H1 (cell line): ENCODE measurements around the gene MRPS2. TPM values are rescaled to one million over a fixed set of nuclear protein-coding genes. Genes with fewer than 3 reads are reported as not detected.

ENCODE experiments used
- CTCF ChIA-PET: fragments of 300-600 bp; sonication (Branson Sonifier 250); formaldehyde crosslinking; loops from one replicate; lab custom pipeline; 2021; ENCODE audit not compliant: partially characterized antibody; lab: Charles Lee
- POLR2A ChIA-PET: fragments of 300-600 bp; sonication (Branson Sonifier 250); formaldehyde crosslinking; loops from one replicate; lab custom pipeline; 2021; ENCODE audit warnings: inconsistent platforms; ENCODE audit not compliant: partially characterized antibody; lab: Charles Lee
- DNase-seq, 2 experiments: peaks; one replicate each; pipeline versions ENCODE4 v3.0.0 to v3.0.0-alpha.2; 2010 to 2022; ENCODE audit warnings: low spot score in 2 of 2, low read depth in 1 of 2, mixed read lengths in 1 of 2
- FAIRE-seq: peaks from 2 replicates; lab custom pipeline; 2011; peaks lifted over from hg19 to GRCh38; lab: Jason Lieb, UNC
- H2AFZ ChIP-seq: 2 replicates; pipeline ENCODE4 v1.8.1; 2012; ENCODE audit warnings: low read length, inconsistent platforms
- H2AK5ac ChIP-seq: 2 replicates; pipeline ENCODE4 v1.6.1; 2013; ENCODE audit warnings: low read depth, low read length
- H2BK120ac ChIP-seq: replicated peaks from 2 replicates; pipeline ENCODE3; 2013; ENCODE audit warnings: low read depth, low read length, inconsistent platforms
- H2BK12ac ChIP-seq: 2 replicates; pipeline ENCODE4 v1.6.1; 2013; ENCODE audit warnings: low read depth, low read length
- H2BK15ac ChIP-seq: 2 replicates; pipeline ENCODE4 v1.6.1; 2013; ENCODE audit warnings: low read length
- H2BK20ac ChIP-seq: 2 replicates; pipeline ENCODE4 v1.6.1; 2013; ENCODE audit warnings: low read length
- H2BK5ac ChIP-seq: 2 replicates; pipeline ENCODE4 v1.6.1; 2013; ENCODE audit warnings: low read depth, low read length
- H3K14ac ChIP-seq: 2 replicates; pipeline ENCODE4 v1.6.1; 2013; ENCODE audit warnings: inconsistent platforms; ENCODE audit not compliant: insufficient read length
- H3K18ac ChIP-seq: 2 replicates; pipeline ENCODE4 v1.6.1; 2013; ENCODE audit warnings: low read length; ENCODE audit errors: extremely low read depth
- H3K23ac ChIP-seq: 2 replicates; pipeline ENCODE4 v1.6.1; 2013; ENCODE audit warnings: inconsistent platforms; ENCODE audit not compliant: insufficient read length
- H3K23me2 ChIP-seq: 2 replicates; pipeline ENCODE4 v1.6.1; 2013; ENCODE audit warnings: low read depth, low read length
- H3K27ac ChIP-seq: 2 replicates; pipeline ENCODE4 v1.6.1; 2011; ENCODE audit warnings: low read depth, low read length, inconsistent platforms
- H3K27me3 ChIP-seq, 4 experiments: replicated peaks in 1 of 4; 1 replicate in 1 of 4; 2 replicates in 3 of 4; pipeline versions ENCODE4 v1.6.1 to v1.8.1; 2011 to 2013; ENCODE audit warnings: low read length in 3 of 4, mild to moderate bottlenecking in 3 of 4, inconsistent platforms in 2 of 4, mixed read lengths in 2 of 4, moderate library complexity in 1 of 4; ENCODE audit not compliant: control insufficient read depth in 3 of 4, insufficient read depth in 3 of 4; ENCODE audit errors: extremely low read depth in 1 of 4
- H3K36me3 ChIP-seq, 4 experiments: 2 replicates each; pipeline versions ENCODE4 v1.6.1 to v1.8.1; 2011 to 2013; ENCODE audit warnings: mild to moderate bottlenecking in 4 of 4, low read length in 3 of 4, moderate library complexity in 2 of 4, control low read depth in 1 of 4, inconsistent platforms in 1 of 4; ENCODE audit not compliant: insufficient read depth in 4 of 4, control insufficient read depth in 2 of 4
- H3K4ac ChIP-seq: replicated peaks from 2 replicates; pipeline ENCODE3; 2013; ENCODE audit warnings: low read length, low read depth, mixed read lengths, inconsistent platforms; ENCODE audit not compliant: insufficient read length
- H3K4me1 ChIP-seq, 4 experiments: replicated peaks in 1 of 4; 1 replicate in 1 of 4; 2 replicates in 3 of 4; pipeline versions ENCODE4 v1.6.1 to v1.8.1; 2011 to 2013; ENCODE audit warnings: low read length in 3 of 4, inconsistent platforms in 2 of 4, mixed read lengths in 1 of 4; ENCODE audit not compliant: insufficient read depth in 4 of 4, control insufficient read depth in 3 of 4
- H3K4me2 ChIP-seq, 2 experiments: 2 replicates each; pipeline versions ENCODE4 v1.6.1 to v1.8.1; 2011 to 2013; ENCODE audit warnings: low read depth in 2 of 2, low read length in 2 of 2, control low read depth in 1 of 2, inconsistent platforms in 1 of 2, mild to moderate bottlenecking in 1 of 2; ENCODE audit not compliant: insufficient read depth in 1 of 2
- H3K4me3 ChIP-seq, 4 experiments: fragments of 200-600, 300-600 bp in 1 of 4; sonication (generic), shearing (Covaris generic), sonication (Bioruptor Twin) in 1 of 4; 2 replicates each; pipeline versions ENCODE4 v1.5.1 to v1.8.1; 2011 to 2016; ENCODE audit warnings: low read length in 4 of 4, low read depth in 3 of 4, control low read depth in 2 of 4, inconsistent platforms in 2 of 4, mild to moderate bottlenecking in 2 of 4, mixed read lengths in 1 of 4, moderate library complexity in 1 of 4; ENCODE audit not compliant: insufficient read depth in 2 of 4; ENCODE audit errors: extremely low read depth in 1 of 4
- H3K56ac ChIP-seq: replicated peaks from 2 replicates; pipeline ENCODE3; 2013; ENCODE audit warnings: low read depth, mild to moderate bottlenecking, mixed read lengths, low read length, inconsistent platforms; ENCODE audit not compliant: insufficient read length
- H3K79me1 ChIP-seq: 2 replicates; pipeline ENCODE4 v1.6.1; 2013; ENCODE audit warnings: low read depth, low read length, control low read depth
- H3K79me2 ChIP-seq, 2 experiments: 2 replicates each; pipeline versions ENCODE4 v1.6.1 to v1.8.1; 2012 to 2013; ENCODE audit warnings: low read length in 2 of 2, mild to moderate bottlenecking in 2 of 2, inconsistent platforms in 1 of 2; ENCODE audit not compliant: insufficient read depth in 2 of 2, control insufficient read depth in 1 of 2
- H3K9ac ChIP-seq, 4 experiments: replicated peaks in 1 of 4; 1 replicate in 1 of 4; 2 replicates in 3 of 4; pipeline versions ENCODE4 v1.6.1 to v1.8.1; 2011 to 2013; ENCODE audit warnings: low read depth in 3 of 4, low read length in 3 of 4, control low read depth in 2 of 4, mild to moderate bottlenecking in 2 of 4, moderate library complexity in 2 of 4, inconsistent platforms in 1 of 4; ENCODE audit errors: extremely low read depth in 1 of 4
- H3K9me3 ChIP-seq, 2 experiments: 2 replicates each; pipeline versions ENCODE4 v1.6.1 to v1.8.1; 2012 to 2013; ENCODE audit warnings: mild to moderate bottlenecking in 2 of 2, moderate library complexity in 2 of 2, control low read depth in 1 of 2, inconsistent platforms in 1 of 2, low read depth in 1 of 2, low read length in 1 of 2, mixed read lengths in 1 of 2; ENCODE audit not compliant: insufficient read depth in 2 of 2
- H4K20me1 ChIP-seq, 2 experiments: replicated peaks in 1 of 2; 2 replicates each; pipeline versions ENCODE3 to v1.8.1; 2011 to 2013; ENCODE audit warnings: inconsistent platforms in 2 of 2, low read length in 2 of 2, mild to moderate bottlenecking in 1 of 2; ENCODE audit not compliant: insufficient read depth in 2 of 2, control insufficient read depth in 1 of 2
- H4K5ac ChIP-seq: 2 replicates; pipeline ENCODE4 v1.6.1; 2013; ENCODE audit warnings: low read length, low read depth, mixed read lengths, inconsistent platforms; ENCODE audit not compliant: insufficient read length
- H4K8ac ChIP-seq: 2 replicates; pipeline ENCODE4 v1.8.0; 2013; ENCODE audit warnings: mild to moderate bottlenecking, moderate library complexity, low read length, inconsistent platforms; ENCODE audit not compliant: insufficient read depth; ENCODE audit errors: extremely low read depth
- H4K91ac ChIP-seq: replicated peaks from 2 replicates; pipeline ENCODE3; 2013; ENCODE audit warnings: low read length, mixed read lengths, inconsistent platforms; ENCODE audit not compliant: insufficient read length
- ATF3 ChIP-seq: IDR thresholded peaks from 2 replicates; pipeline ENCODE4 v1.6.1; 2011; ENCODE audit warnings: low read depth, mild to moderate bottlenecking, low read length; ENCODE audit not compliant: insufficient read depth
- BACH1 ChIP-seq: IDR thresholded peaks from 2 replicates; pipeline ENCODE4 v1.6.1; 2012; ENCODE audit warnings: low read length, improper control_type of control experiment
- GABPA ChIP-seq: IDR thresholded peaks from 2 replicates; pipeline ENCODE4 v1.6.1; 2011; ENCODE audit warnings: mild to moderate bottlenecking, low read length, moderate library complexity, borderline replicate concordance; ENCODE audit not compliant: insufficient read depth
- KDM4A ChIP-seq: IDR thresholded peaks from one replicate; pipeline ENCODE4 v1.7.1; 2012; ENCODE audit warnings: low read depth, mild to moderate bottlenecking, moderate library complexity, low read length, inconsistent platforms; ENCODE audit not compliant: severe bottlenecking
- MAFK ChIP-seq: IDR thresholded peaks from 2 replicates; pipeline ENCODE4 v1.6.1; 2012; ENCODE audit warnings: low read depth, mild to moderate bottlenecking, improper control_type of control experiment, low read length
- RBBP5 ChIP-seq: IDR thresholded peaks from 2 replicates; pipeline ENCODE4 v1.7.1; 2012; ENCODE audit warnings: low read depth, mild to moderate bottlenecking, inconsistent platforms, low read length, moderate library complexity, borderline replicate concordance
- SIN3A ChIP-seq, 2 experiments: IDR thresholded peaks in 1 of 2; conservative IDR thresholded peaks in 1 of 2; 2 replicates each; pipeline ENCODE4 v1.6.1; 2011 to 2012; ENCODE audit warnings: low read length in 2 of 2, improper control_type of control experiment in 1 of 2, low read depth in 1 of 2, mild to moderate bottlenecking in 1 of 2
- TAF7 ChIP-seq: optimal IDR thresholded peaks from 2 replicates; pipeline ENCODE3; 2011; ENCODE audit warnings: low read depth, mild to moderate bottlenecking, inconsistent platforms, low read length, moderate library complexity, borderline replicate concordance
- USF2 ChIP-seq: IDR thresholded peaks from 2 replicates; pipeline ENCODE4 v1.6.1; 2011; ENCODE audit warnings: low read length, improper control_type of control experiment
- WGBS, 2 experiments: shearing (Covaris generic) in 1 of 2; methylation state at CpG; one replicate each; pipeline versions ENCODE4 v1.1.6 to v1.1.7; 2013 to 2015; ENCODE audit warnings: low lambda C conversion rate in 2 of 2, mixed read lengths in 2 of 2, inconsistent platforms in 1 of 2, low coverage in 1 of 2, missing lambda C conversion rate in 1 of 2; ENCODE audit not compliant: insufficient replicate concordance in 2 of 2, insufficient coverage in 1 of 2, insufficient read length in 1 of 2; ENCODE audit errors: extremely low coverage in 1 of 2, missing lambda C conversion rate in 1 of 2; 5-methylcytosine and 5-hydroxymethylcytosine counted together
- polyA plus RNA-seq, 7 experiments: library from polyadenylated mRNA; depleted of rRNA in 3 of 7; stranded (reverse) in 5 of 7; unstranded in 2 of 7; fragments of >200 nt in 5 of 7; fragments of 200-250 nt in 2 of 7; gene quantifications; 1 replicate in 5 of 7; 2 replicates in 1 of 7; 4 replicates in 1 of 7; pipeline versions ENCODE4 v1.2.1 to v1.2.3, GENCODE V29; 2011 to 2013; ENCODE audit warnings: missing spikeins in 2 of 7, mixed read lengths in 2 of 7
- total RNA-seq: library from RNA; stranded (reverse); fragmentation: NEBNext Ultra II Directional; extraction: Animal tissue kit (Norgen Biotek cat#: 25700); gene quantifications from 2 replicates; pipeline ENCODE4 v1.2.1, GENCODE V29; 2021
- TF ChIP-seq, protein P1 (sequence below): IDR thresholded peaks from 2 replicates; pipeline ENCODE4 v1.6.1; 2012; ENCODE audit warnings: inconsistent platforms

Gene MRPS2
- total and polyA plus RNA-seq, 2 of the 8 experiments (the other 6 are each of a cell fraction or from before 2014, with no cell fraction given): 78.6 to 476 TPM

GRCh38 chr9:135485832-135486231, 14.7 kb upstream of the MRPS2 start:
- DNase-seq (no peak), FAIRE-seq (no peak)
- ChIA-PET CTCF (no interaction called here), POLR2A (interaction anchor here (1.0 to 1.4 kb wide), 2 partner anchors 9 to 30 kb away, joined by 3 to 4 read pairs; no protein-coding TSS in a partner anchor)
- Histone ChIP-seq H3K9me3 (no peaks in the 10 kb centered on the region), H2AFZ (no peak overlapping the region), H3K79me2 (peaks cover 3 to 19% of the 10 kb centered on the region in 2 experiments; a peak in 2 of 4 replicates), H3K9ac (no peak overlapping the region), H2AK5ac (no peak overlapping the region), H3K27ac (no peak overlapping the region), H3K79me1 (peaks cover 2% of the 10 kb centered on the region; the same call in 1 of the 2 replicates), H2BK20ac (no peak overlapping the region), H3K4me2 (no peak overlapping the region), H3K36me3 (peaks cover 17 to 50% (median 42%) of the 10 kb centered on the region in 4 experiments), H2BK5ac (no peak overlapping the region), H2BK12ac (no peak overlapping the region), H4K91ac (no peak overlapping the region), H3K18ac (no peak overlapping the region), H3K56ac (no peak overlapping the region), H2BK120ac (no peak overlapping the region), H4K5ac (no peak overlapping the region), H3K14ac (no peak overlapping the region), H3K23me2 (no peaks in the 10 kb centered on the region), H3K23ac (no peak overlapping the region), H3K4me3 (no peak overlapping the region), H3K4ac (no peak overlapping the region), H3K27me3 (no peaks in the 10 kb centered on the region; a peak in 1 of 7 replicates), H2BK15ac (no peak overlapping the region), H3K4me1 (peaks cover 0 to 4% (median 1%) of the 10 kb centered on the region in 4 experiments; a peak in 6 of 7 replicates), H4K20me1 (peaks cover 9% of the 10 kb centered on the region in 2 experiments), H4K8ac (no peak overlapping the region)
- no peak for TF ChIP-seq GABPA
- no peak for TF ChIP-seq TAF7
- TF ChIP-seq RBBP5: no peak
- TF ChIP-seq, protein P1, sequence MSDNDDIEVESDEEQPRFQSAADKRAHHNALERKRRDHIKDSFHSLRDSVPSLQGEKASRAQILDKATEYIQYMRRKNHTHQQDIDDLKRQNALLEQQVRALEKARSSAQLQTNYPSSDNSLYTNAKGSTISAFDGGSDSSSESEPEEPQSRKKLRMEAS: no peak
- no peak for TF ChIP-seq BACH1
- no peak for TF ChIP-seq MAFK
- no peak for TF ChIP-seq ATF3
- no peak for TF ChIP-seq SIN3A (conservative IDR thresholded peaks at IDR 0.05 in 1 of 2, IDR thresholded peaks at IDR 0.05 in 1 of 2; ENCODE audit: low read depth in 1 of 2, low read length in 2 of 2)
- no peak for TF ChIP-seq KDM4A
- no peak for TF ChIP-seq USF2
- 93% methylated on average over 19 of the region's 21 CpGs; no CpG with 5 or more reads in 1 of the 2 experiments for WGBS, 2 experiments
